GM21381 (cell line): ENCODE measurements around the gene MNAT1.
"Not testable (repeated sequence)": the region's sequence is repeated elsewhere in the genome, so short reads cannot be mapped to it uniquely, and the experiment has no call there.

Experiments
- ATAC-seq: cut with Tn5 transposase; IDR thresholded peaks from one replicate; pipeline ENCODE4 v1.9.1; 2021; ENCODE audit warnings: mild to moderate bottlenecking, moderate library complexity; ENCODE audit not compliant: unreplicated experiment

The MNAT1 gene

GRCh38 chr14:60800409-60800808 is 65.8 kb downstream of the MNAT1 start:
- no peak for ATAC-seq

- no peak for ATAC-seq
Observed at GRCh38 chr14:60803871-60804270, 69.3 kb downstream of the MNAT1 start.

GRCh38 chr14:60805841-60806430 is 71.4 kb downstream of the MNAT1 start:
- no peak for ATAC-seq

GRCh38 chr14:60807247-60807646 is 72.7 kb downstream of the MNAT1 start:
- ATAC-seq = no peak

GRCh38 chr14:60807971-60808370 is 73.4 kb downstream of the MNAT1 start:
- ATAC-seq = no peak

GRCh38 chr14:60812987-60813386 is 78.4 kb downstream of the MNAT1 start:
- no peak for ATAC-seq

- ATAC-seq = peak; percentile 97
Observed at GRCh38 chr14:60815371-60815770, 80.8 kb downstream of the MNAT1 start.

GRCh38 chr14:60817113-60817512 is 82.6 kb downstream of the MNAT1 start:
- ATAC-seq = no peak

- no peak for ATAC-seq
Observed at GRCh38 chr14:60819575-60819974, 85.0 kb downstream of the MNAT1 start.

- no peak for ATAC-seq
Observed at GRCh38 chr14:60838601-60839000, 104.0 kb downstream of the MNAT1 start.

GRCh38 chr14:60839057-60839456 is 104.5 kb downstream of the MNAT1 start:
- no peak for ATAC-seq

- no peak for ATAC-seq
Observed at GRCh38 chr14:60839657-60840056, 105.1 kb downstream of the MNAT1 start.

- no peak for ATAC-seq
Observed at GRCh38 chr14:60840313-60840712, 105.8 kb downstream of the MNAT1 start.

- ATAC-seq = peak; percentile 97
Observed at GRCh38 chr14:60845523-60845922, 111.0 kb downstream of the MNAT1 start.

- no peak for ATAC-seq
Observed at GRCh38 chr14:60848066-60848465, 113.5 kb downstream of the MNAT1 start.

GRCh38 chr14:60851692-60852091 is 117.1 kb downstream of the MNAT1 start:
- ATAC-seq = not testable (repeated sequence)

- ATAC-seq = no peak
Observed at GRCh38 chr14:60856111-60856510, 121.5 kb downstream of the MNAT1 start.

- ATAC-seq = no peak
Observed at GRCh38 chr14:60859525-60859924, 125.0 kb downstream of the MNAT1 start.

- no peak for ATAC-seq
Observed at GRCh38 chr14:60861545-60862140, 127.1 kb downstream of the MNAT1 start.

GRCh38 chr14:60862283-60862682 is 127.7 kb downstream of the MNAT1 start:
- ATAC-seq = no peak

- ATAC-seq = no peak
Observed at GRCh38 chr14:60863249-60863648, 128.7 kb downstream of the MNAT1 start.

- no peak for ATAC-seq
Observed at GRCh38 chr14:60865378-60866127, 131.0 kb downstream of the MNAT1 start.
